ENCODE measurements around the gene KCND1.
A peak's percentile ranks its signal among the peaks of the same experiment; 100 is the strongest.

The KCND1 gene

GRCh38 chrX:48937054-48937907 lies 34.4 kb downstream of the KCND1 start:
- H3K4me3 ChIP-seq (ENCODE audit: low read length) = peak overlapping the region; percentile 28; the same call in 1 of the 2 replicates
- no peak overlapping the region for H3K9ac ChIP-seq (ENCODE audit: low read depth, low read length)
- H3K36me3 ChIP-seq (ENCODE audit: insufficient read depth, low read length) = peaks cover 32% of the 10 kb centered on the region
- peak overlapping the region; percentile 76; the same call in 1 of the 2 replicates for H3K27ac ChIP-seq (ENCODE audit: low read depth, low read length)
- 16% methylated on average over 7 of the region's 9 CpGs for WGBS
- no peaks in the 10 kb centered on the region for H3K27me3 ChIP-seq (ENCODE audit: insufficient read depth, low read length)
- no peaks in the 10 kb centered on the region for H3K9me3 ChIP-seq (ENCODE audit: insufficient read depth, low read depth, low read length)
- H3K4me1 ChIP-seq (ENCODE audit: insufficient read depth, low read length) = peaks cover 14% of the 10 kb centered on the region; the same call in 1 of the 2 replicates

GRCh38 chrX:48936429-48937053 lies 35.1 kb downstream of the KCND1 start:
- H3K9me3 ChIP-seq (ENCODE audit: insufficient read depth, low read depth, low read length) = no peaks in the 10 kb centered on the region
- H3K36me3 ChIP-seq (ENCODE audit: insufficient read depth, low read length) = peaks cover 32% of the 10 kb centered on the region
- no peak overlapping the region for H3K9ac ChIP-seq (ENCODE audit: low read depth, low read length)
- H3K27me3 ChIP-seq (ENCODE audit: insufficient read depth, low read length) = no peaks in the 10 kb centered on the region
- 0 out of 2 replicates have a peak overlapping the region, but pooled peaks have one; percentile 28 for H3K4me3 ChIP-seq (ENCODE audit: low read length)
- 97% methylated on average over 8 of the region's 8 CpGs for WGBS
- H3K4me1 ChIP-seq (ENCODE audit: insufficient read depth, low read length) = peaks cover 14% of the 10 kb centered on the region; the same call in 1 of the 2 replicates
- peak overlapping the region; percentile 76; the same call in 1 of the 2 replicates for H3K27ac ChIP-seq (ENCODE audit: low read depth, low read length)

GRCh38 chrX:48935301-48935670 lies 36.4 kb downstream of the KCND1 start:
- Histone ChIP-seq H3K9me3 (ENCODE audit: insufficient read depth, low read depth, low read length) (no peaks in the 10 kb centered on the region), H3K27me3 (ENCODE audit: insufficient read depth, low read length) (no peaks in the 10 kb centered on the region), H3K27ac (ENCODE audit: low read depth, low read length) (no peak overlapping the region), H3K4me3 (ENCODE audit: low read length) (no peak overlapping the region), H3K36me3 (ENCODE audit: insufficient read depth, low read length) (peaks cover 39% of the 10 kb centered on the region), H3K9ac (ENCODE audit: low read depth, low read length) (no peak overlapping the region), H3K4me1 (ENCODE audit: insufficient read depth, low read length) (peaks cover 14% of the 10 kb centered on the region; the same call in 1 of the 2 replicates)
- 89% methylated on average over 1 of the region's 1 CpG for WGBS

- no peak overlapping the region for H3K9ac ChIP-seq (ENCODE audit: low read depth, low read length)
- H3K4me3 ChIP-seq (ENCODE audit: low read length) = no peak overlapping the region
- H3K36me3 ChIP-seq (ENCODE audit: insufficient read depth, low read length) = peaks cover 38% of the 10 kb centered on the region
- H3K9me3 ChIP-seq (ENCODE audit: insufficient read depth, low read depth, low read length) = no peaks in the 10 kb centered on the region
- WGBS = 91% methylated on average over 5 of the region's 7 CpGs
- H3K27me3 ChIP-seq (ENCODE audit: insufficient read depth, low read length) = no peaks in the 10 kb centered on the region
- H3K27ac ChIP-seq (ENCODE audit: low read depth, low read length) = no peak overlapping the region
- peaks cover 14% of the 10 kb centered on the region; the same call in 1 of the 2 replicates for H3K4me1 ChIP-seq (ENCODE audit: insufficient read depth, low read length)
These were observed 36.9 kb downstream of the KCND1 start for GRCh38 chrX:48934581-48935300.

- Histone ChIP-seq H3K36me3 (ENCODE audit: insufficient read depth, low read length) (peaks cover 38% of the 10 kb centered on the region), H3K27ac (ENCODE audit: low read depth, low read length) (no peak overlapping the region)
- 100% methylated on average over 2 of the region's 2 CpGs for WGBS
These were observed 37.9 kb downstream of the KCND1 start for GRCh38 chrX:48933757-48934156.

GRCh38 chrX:48927736-48928382 lies 43.8 kb downstream of the KCND1 start:
- H3K4me1 ChIP-seq (ENCODE audit: insufficient read depth, low read length) = peaks cover 12% of the 10 kb centered on the region
- no peaks in the 10 kb centered on the region for H3K9me3 ChIP-seq (ENCODE audit: insufficient read depth, low read depth, low read length)
- peaks cover 45% of the 10 kb centered on the region for H3K36me3 ChIP-seq (ENCODE audit: insufficient read depth, low read length)
- 17% methylated on average over 2 of the region's 2 CpGs for WGBS
- peak overlapping the region; percentile 71 for H3K9ac ChIP-seq (ENCODE audit: low read depth, low read length)
- peak overlapping the region; percentile 38 for H3K4me3 ChIP-seq (ENCODE audit: low read length)
- no peaks in the 10 kb centered on the region for H3K27me3 ChIP-seq (ENCODE audit: insufficient read depth, low read length)
- H3K27ac ChIP-seq (ENCODE audit: low read depth, low read length) = peak overlapping the region; percentile 96

More at GRCh38 chrX:48933757-48934156, 37.9 kb downstream of the KCND1 start:
- Histone ChIP-seq H3K9me3 (ENCODE audit: insufficient read depth, low read depth, low read length) (no peaks in the 10 kb centered on the region), H3K4me1 (ENCODE audit: insufficient read depth, low read length) (peaks cover 14% of the 10 kb centered on the region; the same call in 1 of the 2 replicates), H3K4me3 (ENCODE audit: low read length) (no peak overlapping the region), H3K27me3 (ENCODE audit: insufficient read depth, low read length) (no peaks in the 10 kb centered on the region), H3K9ac (ENCODE audit: low read depth, low read length) (no peak overlapping the region)

GRCh38 chrX:48927123-48927522 lies 44.5 kb downstream of the KCND1 start:
- H3K9me3 ChIP-seq (ENCODE audit: insufficient read depth, low read depth, low read length) = no peaks in the 10 kb centered on the region
- H3K27ac ChIP-seq (ENCODE audit: low read depth, low read length) = peak overlapping the region; percentile 96
- H3K9ac ChIP-seq (ENCODE audit: low read depth, low read length) = peak overlapping the region; percentile 71

GRCh38 chrX:48924270-48924669 lies 47.4 kb downstream of the KCND1 start:
- Histone ChIP-seq H3K27me3 (ENCODE audit: insufficient read depth, low read length) (no peaks in the 10 kb centered on the region), H3K4me3 (ENCODE audit: low read length) (no peak overlapping the region), H3K9me3 (ENCODE audit: insufficient read depth, low read depth, low read length) (no peaks in the 10 kb centered on the region), H3K9ac (ENCODE audit: low read depth, low read length) (no peak overlapping the region), H3K27ac (ENCODE audit: low read depth, low read length) (no peak overlapping the region), H3K36me3 (ENCODE audit: insufficient read depth, low read length) (peaks cover 35% of the 10 kb centered on the region), H3K4me1 (ENCODE audit: insufficient read depth, low read length) (peaks cover 22% of the 10 kb centered on the region)
- WGBS = 92% methylated on average over 5 of the region's 5 CpGs

More at GRCh38 chrX:48927123-48927522, 44.5 kb downstream of the KCND1 start:
- 0% methylated on average over 3 of the region's 5 CpGs for WGBS
- Histone ChIP-seq H3K4me3 (ENCODE audit: low read length) (peak overlapping the region; percentile 38), H3K4me1 (ENCODE audit: insufficient read depth, low read length) (peaks cover 12% of the 10 kb centered on the region), H3K36me3 (ENCODE audit: insufficient read depth, low read length) (peaks cover 45% of the 10 kb centered on the region), H3K27me3 (ENCODE audit: insufficient read depth, low read length) (no peaks in the 10 kb centered on the region)

- no peaks in the 10 kb centered on the region for H3K27me3 ChIP-seq (ENCODE audit: insufficient read depth, low read length)
- no peak overlapping the region for H3K9ac ChIP-seq (ENCODE audit: low read depth, low read length)
- no peak overlapping the region for H3K4me3 ChIP-seq (ENCODE audit: low read length)
- 96% methylated on average over 13 of the region's 13 CpGs for WGBS
- H3K36me3 ChIP-seq (ENCODE audit: insufficient read depth, low read length) = peaks cover 35% of the 10 kb centered on the region
- peaks cover 22% of the 10 kb centered on the region for H3K4me1 ChIP-seq (ENCODE audit: insufficient read depth, low read length)
- no peaks in the 10 kb centered on the region for H3K9me3 ChIP-seq (ENCODE audit: insufficient read depth, low read depth, low read length)
- no peak overlapping the region for H3K27ac ChIP-seq (ENCODE audit: low read depth, low read length)
These were observed 47.9 kb downstream of the KCND1 start for GRCh38 chrX:48923771-48924170.

- H3K9me3 ChIP-seq (ENCODE audit: insufficient read depth, low read depth, low read length) = no peaks in the 10 kb centered on the region
- peaks cover 39% of the 10 kb centered on the region for H3K36me3 ChIP-seq (ENCODE audit: insufficient read depth, low read length)
- H3K27ac ChIP-seq (ENCODE audit: low read depth, low read length) = peak overlapping the region; percentile 98; the same call in 1 of the 2 replicates
- H3K4me3 ChIP-seq (ENCODE audit: low read length) = peak overlapping the region; percentile 90; the same call in 1 of the 2 replicates
- H3K4me1 ChIP-seq (ENCODE audit: insufficient read depth, low read length) = peaks cover 10% of the 10 kb centered on the region; the same call in 1 of the 2 replicates
- H3K9ac ChIP-seq (ENCODE audit: low read depth, low read length) = no peak overlapping the region
- no peaks in the 10 kb centered on the region for H3K27me3 ChIP-seq (ENCODE audit: insufficient read depth, low read length)
- 45% methylated on average over 4 of the region's 4 CpGs for WGBS
These were observed 50.9 kb downstream of the KCND1 start for GRCh38 chrX:48920718-48921104.
